HepG2 (cell line): ENCODE results near the gene MEI1. TPM values are rescaled to one million over a fixed set of nuclear protein-coding genes. Genes with fewer than 3 reads are reported as not detected.

Source experiments
- ATF7-NPFF ChIP-seq: sonication (generic); formaldehyde crosslinking; IDR thresholded peaks from 2 replicates; pipeline ENCODE4 v1.8.1; 2023; ENCODE audit warnings: mild to moderate bottlenecking, low read depth, missing genetic modification reagents, moderate library complexity
- CHD4 ChIP-seq: fragments of 200-600 bp; sonication (generic); IDR thresholded peaks from 2 replicates; pipeline ENCODE4 v1.7.0; 2017; ENCODE audit warnings: mild to moderate bottlenecking, low read length, borderline replicate concordance
- EED ChIP-seq: sonication (generic); formaldehyde crosslinking; IDR thresholded peaks from 2 replicates; pipeline ENCODE4 v1.5.0; 2020; ENCODE audit warnings: mild to moderate bottlenecking, missing genetic modification reagents
- GFI1 ChIP-seq: sonication (generic); formaldehyde crosslinking; IDR thresholded peaks from 2 replicates; pipeline ENCODE4 v1.5.0; 2020; ENCODE audit warnings: missing genetic modification reagents, mild to moderate bottlenecking, borderline replicate concordance
- HOXD1 ChIP-seq: sonication (generic); formaldehyde crosslinking; IDR thresholded peaks from 2 replicates; pipeline ENCODE4 v1.5.0; 2020; ENCODE audit warnings: missing genetic modification reagents
- JUND ChIP-seq: sonication (generic); formaldehyde crosslinking; IDR thresholded peaks from 2 replicates; pipeline ENCODE4 v1.8.0; 2022; ENCODE audit warnings: mild to moderate bottlenecking, missing genetic modification reagents
- KLF6 ChIP-seq: IDR thresholded peaks from 2 replicates; pipeline ENCODE4 v1.8.0; 2016; ENCODE audit warnings: missing biosample characterization, missing genetic modification reagents
- MIXL1 ChIP-seq: IDR thresholded peaks from 2 replicates; pipeline ENCODE4 v1.6.1; 2016
- NFIB ChIP-seq: sonication (generic); formaldehyde crosslinking; IDR thresholded peaks from 2 replicates; pipeline ENCODE4 v1.9.0; 2021; ENCODE audit warnings: missing genetic modification reagents, mild to moderate bottlenecking, borderline replicate concordance
- NR2C2 ChIP-seq: sonication (generic); formaldehyde crosslinking; IDR thresholded peaks from 2 replicates; pipeline ENCODE4 v1.4.0; 2020; ENCODE audit warnings: missing genetic modification reagents, mild to moderate bottlenecking, moderate library complexity, borderline replicate concordance
- NRL ChIP-seq: sonication (generic); formaldehyde crosslinking; IDR thresholded peaks from 2 replicates; pipeline ENCODE4 v1.5.0; 2020; ENCODE audit warnings: missing genetic modification reagents, mild to moderate bottlenecking, moderate library complexity, borderline replicate concordance
- PLRG1 ChIP-seq: fragments of 450-650 bp; conservative IDR thresholded peaks from 2 replicates; pipeline ENCODE4 v1.6.1; 2016
- PTBP1 ChIP-seq: fragments of 200-400 bp; formaldehyde crosslinking; IDR thresholded peaks from 2 replicates; pipeline ENCODE4 v1.6.1; 2018; ENCODE audit warnings: low read length, low read depth; ENCODE audit not compliant: poor library complexity, severe bottlenecking
- SMAD3 ChIP-seq: sonication (generic); formaldehyde crosslinking; IDR thresholded peaks from 2 replicates; pipeline ENCODE4 v1.4.0; 2020; ENCODE audit warnings: missing genetic modification reagents
- SP4 ChIP-seq: sonication (generic); formaldehyde crosslinking; IDR thresholded peaks from 2 replicates; pipeline ENCODE4 v1.8.1; 2023; ENCODE audit warnings: mild to moderate bottlenecking, missing genetic modification reagents
- ZFX ChIP-seq: sonication (generic); formaldehyde crosslinking; IDR thresholded peaks from 2 replicates; pipeline ENCODE4 v1.4.0; 2020; ENCODE audit warnings: mild to moderate bottlenecking, low read depth, missing genetic modification reagents, moderate library complexity
- ZNF232 ChIP-seq: sonication (generic); formaldehyde crosslinking; IDR thresholded peaks from 2 replicates; pipeline ENCODE4 v1.4.0; 2020; ENCODE audit warnings: missing genetic modification reagents, borderline replicate concordance
- ZNF83 ChIP-seq: sonication (generic); formaldehyde crosslinking; IDR thresholded peaks from 2 replicates; pipeline ENCODE4 v1.4.0; 2020; ENCODE audit warnings: missing genetic modification reagents, mild to moderate bottlenecking, borderline replicate concordance
- polyA plus RNA-seq, 8 experiments: library from polyadenylated mRNA; depleted of rRNA in 3 of 8; stranded (reverse) in 7 of 8; unstranded in 1 of 8; fragments of >200 nt; fragmentation: Illumina TruSeq in 4 of 8; extraction: Trizol in 4 of 8; gene quantifications; 2 replicates each; pipeline versions ENCODE4 v1.2.1 to v1.2.3, GENCODE V29; 2011 to 2016; ENCODE audit warnings: low read depth in 4 of 8, missing spikeins in 1 of 8, mixed read lengths in 1 of 8; ENCODE audit not compliant: insufficient read depth in 1 of 8
- total RNA-seq, 5 experiments: library from RNA; depleted of rRNA; stranded (reverse); fragments of >200 nt; fragmentation: Illumina TruSeq; extraction: Trizol; gene quantifications; 2 replicates each; pipeline ENCODE4 v1.2.3, GENCODE V29; 2016; ENCODE audit warnings: low read depth in 1 of 5
- TF ChIP-seq, protein P1 (sequence below): sonication (generic); formaldehyde crosslinking; IDR thresholded peaks from 2 replicates; pipeline ENCODE4 v1.4.0; 2020; ENCODE audit warnings: mild to moderate bottlenecking, missing genetic modification reagents, borderline replicate concordance
- TF ChIP-seq, protein P2 (sequence below): IDR thresholded peaks from 2 replicates; pipeline ENCODE4 v1.6.1; 2016; ENCODE audit warnings: low read depth, borderline replicate concordance
- TF ChIP-seq, protein P3 (sequence below): IDR thresholded peaks from 2 replicates; pipeline ENCODE4 v1.6.1; 2016; ENCODE audit warnings: missing genetic modification reagents, missing compliant biosample characterization
- TF ChIP-seq, protein P4 (sequence below): IDR thresholded peaks from 2 replicates; pipeline ENCODE4 v1.6.1; 2018; ENCODE audit warnings: missing genetic modification reagents

The MEI1 gene
- total and polyA plus RNA-seq, 2 of the 13 experiments (the other 11 are each of a cell fraction or from before 2014, with no cell fraction given): 0.75 to 1.9 TPM

DNA sequence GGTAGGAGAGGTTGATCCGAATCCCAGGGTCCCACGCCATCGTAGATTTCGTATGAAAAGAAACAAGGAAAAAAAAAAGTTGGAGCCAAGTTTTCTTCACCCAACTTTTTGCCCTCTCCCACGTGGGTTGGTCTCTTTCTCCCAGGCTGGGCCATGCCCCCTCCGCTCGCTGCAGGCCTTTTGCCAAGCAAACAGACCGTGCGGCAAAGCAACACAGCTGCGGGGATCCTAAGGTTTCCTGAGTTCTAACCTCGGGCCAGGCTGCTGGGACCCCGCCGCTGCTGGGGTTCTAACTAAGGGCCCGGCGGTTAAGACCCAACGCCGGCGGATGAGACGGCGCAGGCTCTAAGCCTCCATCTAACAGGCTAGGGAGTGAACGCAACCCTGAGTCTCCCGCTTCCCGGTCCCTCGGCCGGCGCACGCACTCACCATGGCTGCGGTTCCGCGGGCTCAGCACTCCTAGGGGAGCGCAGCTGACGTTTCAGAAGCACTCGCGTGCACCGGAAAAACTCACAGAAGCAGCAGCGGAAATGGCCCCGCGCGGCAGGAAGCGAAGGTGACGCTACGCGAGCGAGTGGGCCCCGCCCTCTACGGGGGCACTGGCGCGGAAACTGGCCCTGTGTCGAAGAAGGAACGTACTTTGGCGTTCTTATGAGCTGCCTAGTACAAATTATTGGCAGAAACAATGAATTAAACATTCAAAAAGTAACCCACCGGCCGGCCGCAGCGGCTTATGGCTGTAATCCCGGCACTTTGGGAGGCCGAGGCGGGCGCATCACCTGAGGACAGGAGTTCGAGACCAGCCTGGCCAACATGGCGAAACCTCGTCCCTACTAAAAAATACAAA is 10.7 kb upstream of the MEI1 start, which contains the start of gene SNU13 (continued):
- TF ChIP-seq, protein P1, sequence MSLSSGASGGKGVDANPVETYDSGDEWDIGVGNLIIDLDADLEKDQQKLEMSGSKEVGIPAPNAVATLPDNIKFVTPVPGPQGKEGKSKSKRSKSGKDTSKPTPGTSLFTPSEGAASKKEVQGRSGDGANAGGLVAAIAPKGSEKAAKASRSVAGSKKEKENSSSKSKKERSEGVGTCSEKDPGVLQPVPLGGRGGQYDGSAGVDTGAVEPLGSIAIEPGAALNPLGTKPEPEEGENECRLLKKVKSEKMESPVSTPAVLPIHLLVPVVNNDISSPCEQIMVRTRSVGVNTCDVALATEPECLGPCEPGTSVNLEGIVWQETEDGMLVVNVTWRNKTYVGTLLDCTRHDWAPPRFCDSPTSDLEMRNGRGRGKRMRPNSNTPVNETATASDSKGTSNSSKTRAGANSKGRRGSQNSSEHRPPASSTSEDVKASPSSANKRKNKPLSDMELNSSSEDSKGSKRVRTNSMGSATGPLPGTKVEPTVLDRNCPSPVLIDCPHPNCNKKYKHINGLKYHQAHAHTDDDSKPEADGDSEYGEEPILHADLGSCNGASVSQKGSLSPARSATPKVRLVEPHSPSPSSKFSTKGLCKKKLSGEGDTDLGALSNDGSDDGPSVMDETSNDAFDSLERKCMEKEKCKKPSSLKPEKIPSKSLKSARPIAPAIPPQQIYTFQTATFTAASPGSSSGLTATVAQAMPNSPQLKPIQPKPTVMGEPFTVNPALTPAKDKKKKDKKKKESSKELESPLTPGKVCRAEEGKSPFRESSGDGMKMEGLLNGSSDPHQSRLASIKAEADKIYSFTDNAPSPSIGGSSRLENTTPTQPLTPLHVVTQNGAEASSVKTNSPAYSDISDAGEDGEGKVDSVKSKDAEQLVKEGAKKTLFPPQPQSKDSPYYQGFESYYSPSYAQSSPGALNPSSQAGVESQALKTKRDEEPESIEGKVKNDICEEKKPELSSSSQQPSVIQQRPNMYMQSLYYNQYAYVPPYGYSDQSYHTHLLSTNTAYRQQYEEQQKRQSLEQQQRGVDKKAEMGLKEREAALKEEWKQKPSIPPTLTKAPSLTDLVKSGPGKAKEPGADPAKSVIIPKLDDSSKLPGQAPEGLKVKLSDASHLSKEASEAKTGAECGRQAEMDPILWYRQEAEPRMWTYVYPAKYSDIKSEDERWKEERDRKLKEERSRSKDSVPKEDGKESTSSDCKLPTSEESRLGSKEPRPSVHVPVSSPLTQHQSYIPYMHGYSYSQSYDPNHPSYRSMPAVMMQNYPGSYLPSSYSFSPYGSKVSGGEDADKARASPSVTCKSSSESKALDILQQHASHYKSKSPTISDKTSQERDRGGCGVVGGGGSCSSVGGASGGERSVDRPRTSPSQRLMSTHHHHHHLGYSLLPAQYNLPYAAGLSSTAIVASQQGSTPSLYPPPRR (CRISPR knock-in tag): no peak; the same call in 1 of the 2 replicates
- TF ChIP-seq SMAD3 (peak; percentile 73; the same call in 1 of the 2 replicates), GFI1 (0 out of 2 replicates have a peak, but pooled peaks have one; percentile 7), SP4 (CRISPR knock-in tag) (peak; percentile 58; the same call in 1 of the 2 replicates), ZNF83 (CRISPR knock-in tag) (peak; percentile 32; the same call in 1 of the 2 replicates), NRL (CRISPR knock-in tag) (no peak; the same call in 1 of the 2 replicates), ATF7-NPFF (peak; percentile 93), PLRG1 (no peak), PTBP1 (no peak), ZNF232 (0 out of 2 replicates have a peak, but pooled peaks have one; percentile 50), HOXD1 (peak; percentile 63; the same call in 1 of the 2 replicates), JUND (peak; percentile 49; the same call in 1 of the 2 replicates), MIXL1 (CRISPR knock-in tag) (0 out of 2 replicates have a peak, but pooled peaks have one; percentile 66), ZFX (CRISPR knock-in tag) (peak; percentile 74; the same call in 1 of the 2 replicates), EED (CRISPR knock-in tag) (0 out of 2 replicates have a peak, but pooled peaks have one; percentile 74), NFIB (CRISPR knock-in tag) (no peak), CHD4 (0 out of 2 replicates have a peak, but pooled peaks have one; percentile 36), NR2C2 (peak; percentile 97), KLF6 (CRISPR knock-in tag) (peak; percentile 75; the same call in 1 of the 2 replicates)
- TF ChIP-seq, protein P2, sequence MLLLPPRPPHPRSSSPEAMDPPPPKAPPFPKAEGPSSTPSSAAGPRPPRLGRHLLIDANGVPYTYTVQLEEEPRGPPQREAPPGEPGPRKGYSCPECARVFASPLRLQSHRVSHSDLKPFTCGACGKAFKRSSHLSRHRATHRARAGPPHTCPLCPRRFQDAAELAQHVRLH (CRISPR knock-in tag): peak; percentile 88
- TF ChIP-seq, protein P3, sequence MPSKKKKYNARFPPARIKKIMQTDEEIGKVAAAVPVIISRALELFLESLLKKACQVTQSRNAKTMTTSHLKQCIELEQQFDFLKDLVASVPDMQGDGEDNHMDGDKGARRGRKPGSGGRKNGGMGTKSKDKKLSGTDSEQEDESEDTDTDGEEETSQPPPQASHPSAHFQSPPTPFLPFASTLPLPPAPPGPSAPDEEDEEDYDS (CRISPR knock-in tag): peak; percentile 51
- TF ChIP-seq, protein P4, sequence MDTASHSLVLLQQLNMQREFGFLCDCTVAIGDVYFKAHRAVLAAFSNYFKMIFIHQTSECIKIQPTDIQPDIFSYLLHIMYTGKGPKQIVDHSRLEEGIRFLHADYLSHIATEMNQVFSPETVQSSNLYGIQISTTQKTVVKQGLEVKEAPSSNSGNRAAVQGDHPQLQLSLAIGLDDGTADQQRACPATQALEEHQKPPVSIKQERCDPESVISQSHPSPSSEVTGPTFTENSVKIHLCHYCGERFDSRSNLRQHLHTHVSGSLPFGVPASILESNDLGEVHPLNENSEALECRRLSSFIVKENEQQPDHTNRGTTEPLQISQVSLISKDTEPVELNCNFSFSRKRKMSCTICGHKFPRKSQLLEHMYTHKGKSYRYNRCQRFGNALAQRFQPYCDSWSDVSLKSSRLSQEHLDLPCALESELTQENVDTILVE (CRISPR knock-in tag): peak; percentile 76; the same call in 1 of the 2 replicates
